ENCODE results near the gene TMEM138. TPM values are rescaled to one million over a fixed set of nuclear protein-coding genes. Genes with fewer than 3 reads are reported as not detected.

The TMEM138 gene
- total and polyA plus RNA-seq, 2 of the 13 experiments (the other 11 are each of a cell fraction or from before 2014, with no cell fraction given): 43.5 to 61.0 TPM

- TF ChIP-seq AKNA (CRISPR knock-in tag; IDR thresholded peaks at IDR 0.05; ENCODE audit: borderline replicate concordance) (no peak), E2F2 (CRISPR knock-in tag; IDR thresholded peaks at IDR 0.05; ENCODE audit: borderline replicate concordance) (no peak), PITX1 (CRISPR knock-in tag; IDR thresholded peaks at IDR 0.05) (no peak), GFI1 (CRISPR knock-in tag; IDR thresholded peaks at IDR 0.05; ENCODE audit: borderline replicate concordance) (no peak), TMF1 (CRISPR knock-in tag; IDR thresholded peaks at IDR 0.05; ENCODE audit: low read depth) (0 out of 2 replicates have a peak, but pooled peaks have one; percentile 46), KLF9 (CRISPR knock-in tag; IDR thresholded peaks at IDR 0.05; ENCODE audit: low read depth) (no peak), MED13 (CRISPR knock-in tag; IDR thresholded peaks at IDR 0.05) (no peak), ZNF160 (CRISPR knock-in tag; IDR thresholded peaks at IDR 0.05) (no peak), ZBTB20 (CRISPR knock-in tag; IDR thresholded peaks at IDR 0.05; ENCODE audit: borderline replicate concordance, low read depth) (no peak), FOXO4 (CRISPR knock-in tag; conservative IDR thresholded peaks at IDR 0.05) (no peak), PBX3 (CRISPR knock-in tag; IDR thresholded peaks at IDR 0.05; ENCODE audit: borderline replicate concordance) (no peak), ZMYM3 (CRISPR knock-in tag; IDR thresholded peaks at IDR 0.05) (no peak), PHF21A (CRISPR knock-in tag; IDR thresholded peaks at IDR 0.05) (no peak; the same call in 1 of the 2 replicates), SMAD1 (CRISPR knock-in tag; IDR thresholded peaks at IDR 0.05; ENCODE audit: borderline replicate concordance, low read depth) (no peak), TEAD2 (CRISPR knock-in tag; IDR thresholded peaks at IDR 0.05) (no peak), ZFP62 (CRISPR knock-in tag; IDR thresholded peaks at IDR 0.05) (no peak), ZKSCAN1 (IDR thresholded peaks at IDR 0.05; ENCODE audit: low read length) (no peak), ZNF580 (CRISPR knock-in tag; IDR thresholded peaks at IDR 0.05; ENCODE audit: borderline replicate concordance, low read depth) (no peak), ZNF879 (CRISPR knock-in tag; IDR thresholded peaks at IDR 0.05) (no peak)
Observed at GRCh38 chr11:61336171-61336935, 25.8 kb upstream of the TMEM138 start (continued).
